Vagina (tissue), 2 donors: ENCODE results near the gene LIMA1. TPM values are rescaled to one million over a fixed set of nuclear protein-coding genes. Genes with fewer than 3 reads are reported as not detected.

ENCODE experiments used
- DNase-seq, 2 donors: peaks; one replicate each; pipeline ENCODE4 v3.0.0-alpha.2; 2017; ENCODE audit errors: extremely low spot score in 2 of 2
- H3K27ac ChIP-seq: fragments of 200-600 bp; sonication (generic); one replicate; pipeline ENCODE4 v1.5.1; 2019
- H3K27me3 ChIP-seq: fragments of 200-600 bp; sonication (generic); one replicate; pipeline ENCODE4 v1.5.1; 2019
- H3K36me3 ChIP-seq, 2 donors: fragments of 200-600 bp; sonication (generic); one replicate each; pipeline ENCODE4 v1.5.1; 2017 to 2019
- H3K4me1 ChIP-seq: fragments of 200-600 bp; sonication (generic); one replicate; pipeline ENCODE4 v1.5.1; 2019
- H3K4me3 ChIP-seq, 2 donors: fragments of 200-600 bp; sonication (generic); 1 replicate in 1 of 2; 2 replicates in 1 of 2; pipeline ENCODE4 v1.5.1; 2016 to 2019
- H3K9me3 ChIP-seq: fragments of 200-600 bp; sonication (generic); one replicate; pipeline ENCODE4 v1.5.1; 2019
- CTCF ChIP-seq, 3 experiments: fragments of 450-650 bp in 2 of 3; fragments of 200-600 bp in 1 of 3; sonication (generic) in 1 of 3; IDR thresholded peaks; one replicate each; pipeline ENCODE4 v1.5.1; 2017 to 2019; ENCODE audit warnings: antibody characterized with exemption in 3 of 3, mild to moderate bottlenecking in 2 of 3, moderate library complexity in 2 of 3
- POLR2A ChIP-seq, 2 donors: fragments of 450-650 bp; IDR thresholded peaks; one replicate each; pipeline ENCODE4 v1.6.1; 2017; ENCODE audit warnings: antibody characterized with exemption in 2 of 2, mild to moderate bottlenecking in 2 of 2, moderate library complexity in 2 of 2
- POLR2AphosphoS5 ChIP-seq, 2 donors: sonication (generic); formaldehyde crosslinking; IDR thresholded peaks; one replicate each; pipeline ENCODE4 v1.9.0; 2017; ENCODE audit warnings: antibody characterized with exemption in 2 of 2, mild to moderate bottlenecking in 2 of 2, low read depth in 1 of 2; ENCODE audit not compliant: insufficient read depth in 1 of 2
- intact Hi-C: fragments of 100-400 bp; cut with DNase I; formaldehyde crosslinking; loops from one replicate; pipeline ENCODE4 v1.15.1; 2023
- total RNA-seq: library from RNA; depleted of rRNA; stranded (reverse); fragments of >200 nt; gene quantifications from one replicate; pipeline ENCODE4 v1.2.3, GENCODE V29; 2016

LIMA1 gene
- total RNA-seq, 1 donor from 2014 or later: 99.2 TPM

GRCh38 chr12:50184261-50184660 is 99.1 kb downstream of the LIMA1 start:
- Histone ChIP-seq H3K27ac (peak overlapping the region; percentile 36), H3K4me1 (peaks cover 63% of the 10 kb centered on the region), H3K27me3 (no peaks in the 10 kb centered on the region), H3K36me3 (peaks cover 0 to 30% of the 10 kb centered on the region in 2 donors), H3K4me3 (no peak overlapping the region), H3K9me3 (no peaks in the 10 kb centered on the region)
- intact Hi-C loops: no loop called here
- no peak for TF ChIP-seq POLR2AphosphoS5 (IDR thresholded peaks at IDR 0.05; ENCODE audit: insufficient read depth in 1 of 2, low read depth in 1 of 2)
- no peak for TF ChIP-seq CTCF (IDR thresholded peaks at IDR 0.05)
- no peak for TF ChIP-seq POLR2A (IDR thresholded peaks at IDR 0.05)
- no peak for DNase-seq

- Histone ChIP-seq H3K27ac (no peak overlapping the region), H3K4me3 (no peak overlapping the region), H3K9me3 (no peaks in the 10 kb centered on the region), H3K27me3 (no peaks in the 10 kb centered on the region), H3K36me3 (peaks cover 3 to 45% of the 10 kb centered on the region in 2 donors), H3K4me1 (peaks cover 47% of the 10 kb centered on the region)
- intact Hi-C loops: no loop called here
- TF ChIP-seq CTCF (IDR thresholded peaks at IDR 0.05): no peak
- TF ChIP-seq POLR2AphosphoS5 (IDR thresholded peaks at IDR 0.05; ENCODE audit: insufficient read depth in 1 of 2, low read depth in 1 of 2): no peak
- TF ChIP-seq POLR2A (IDR thresholded peaks at IDR 0.05): no peak
- no peak for DNase-seq
These were observed 100.9 kb downstream of the LIMA1 start for GRCh38 chr12:50182461-50182860.

GRCh38 chr12:50181691-50182090 is 101.6 kb downstream of the LIMA1 start:
- Histone ChIP-seq H3K27me3 (no peaks in the 10 kb centered on the region), H3K4me3 (no peak overlapping the region), H3K4me1 (peaks cover 39% of the 10 kb centered on the region), H3K36me3 (peaks cover 3 to 52% of the 10 kb centered on the region in 2 donors), H3K27ac (no peak overlapping the region), H3K9me3 (no peaks in the 10 kb centered on the region)
- TF ChIP-seq CTCF (IDR thresholded peaks at IDR 0.05) (no peak), POLR2AphosphoS5 (IDR thresholded peaks at IDR 0.05; ENCODE audit: insufficient read depth in 1 of 2, low read depth in 1 of 2) (no peak), POLR2A (IDR thresholded peaks at IDR 0.05) (no peak)
- intact Hi-C loops: no loop called here
- no peak for DNase-seq

GRCh38 chr12:50175716-50176026 is 107.6 kb downstream of the LIMA1 start:
- Histone ChIP-seq H3K4me1 (no peaks in the 10 kb centered on the region), H3K36me3 (peaks cover 3 to 37% of the 10 kb centered on the region in 2 donors), H3K4me3 (no peak overlapping the region), H3K27me3 (no peaks in the 10 kb centered on the region), H3K9me3 (no peaks in the 10 kb centered on the region), H3K27ac (no peak overlapping the region)
- no peak for TF ChIP-seq POLR2A (IDR thresholded peaks at IDR 0.05)
- peak in 1 of 2 donors; percentile 0 for TF ChIP-seq POLR2AphosphoS5 (IDR thresholded peaks at IDR 0.05; ENCODE audit: insufficient read depth in 1 of 2, low read depth in 1 of 2)
- DNase-seq: no peak
- intact Hi-C loops: loop anchor here (5.0 kb wide), 1 partner anchor 103 kb away; no protein-coding TSS in a partner anchor

GRCh38 chr12:50174971-50175715 is 108.2 kb downstream of the LIMA1 start:
- H3K27me3 ChIP-seq: no peaks in the 10 kb centered on the region
- TF ChIP-seq POLR2A (IDR thresholded peaks at IDR 0.05): no peak
- TF ChIP-seq POLR2AphosphoS5 (IDR thresholded peaks at IDR 0.05; ENCODE audit: insufficient read depth in 1 of 2, low read depth in 1 of 2): peak in 1 of 2 donors; percentile 62
- TF ChIP-seq CTCF (IDR thresholded peaks at IDR 0.05): peak; percentile 60 to 84 (median 75)
- intact Hi-C loops: loop anchor here (5.0 kb wide), 1 partner anchor 103 kb away; no protein-coding TSS in a partner anchor
- no peaks in the 10 kb centered on the region for H3K9me3 ChIP-seq
- DNase-seq: no peak
- no peak overlapping the region for H3K4me3 ChIP-seq
- H3K36me3 ChIP-seq: peaks cover 3 to 32% of the 10 kb centered on the region in 2 donors
- H3K27ac ChIP-seq: no peak overlapping the region
- no peaks in the 10 kb centered on the region for H3K4me1 ChIP-seq
